Erythroblast (primary cell): ENCODE measurements around the gene LMO1.

Source experiments
- GATA1 ChIP-seq: IDR thresholded peaks from 2 replicates; pipeline ENCODE4 v1.6.1; 2011; ENCODE audit warnings: low read depth, mild to moderate bottlenecking, control low read depth, low read length, moderate library complexity
- POLR2A ChIP-seq: IDR thresholded peaks from 2 replicates; pipeline ENCODE4 v1.6.1; 2011; ENCODE audit warnings: mild to moderate bottlenecking, low read length

DNA sequence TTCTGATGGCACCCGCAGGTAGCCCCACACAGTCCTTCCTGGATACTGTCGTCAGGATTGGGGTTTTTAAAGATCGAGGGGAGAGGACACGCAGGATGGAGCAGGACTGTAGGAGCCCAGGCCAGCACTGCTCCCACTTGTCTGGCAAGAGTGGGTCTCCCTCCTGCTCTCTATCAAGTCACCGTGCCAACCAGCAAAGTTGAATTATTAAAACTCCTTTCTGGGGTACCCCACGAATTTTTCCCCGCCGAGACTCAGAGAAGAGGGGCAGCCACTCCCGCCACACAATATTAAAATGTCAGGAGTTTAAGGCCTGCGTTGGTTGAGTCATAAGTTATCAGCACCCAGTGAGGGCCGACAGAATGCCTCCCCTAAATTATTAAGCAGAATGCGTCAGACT lies 10.1 kb downstream of the LMO1 start:
- TF ChIP-seq POLR2A (no peak), GATA1 (no peak)
